Natural killer cell (primary cell): ENCODE data around the gene PROCR. TPM values are rescaled to one million over a fixed set of nuclear protein-coding genes. Genes with fewer than 3 reads are reported as not detected.

Experiments used
- ATAC-seq, 3 donors: fragments of 150-1000 bp in 2 of 3; fragments of 200-7000 bp in 1 of 3; cut with Tn5 transposase; 1 replicate in 1 of 3; 2 replicates in 2 of 3; pipeline ENCODE4 v1.10.0; 2021; ENCODE audit warnings: mild to moderate bottlenecking in 2 of 3, moderate library complexity in 2 of 3
- DNase-seq, 2 donors: peaks; one replicate each; pipeline versions ENCODE4 v3.0.0 to v3.0.0-alpha.2; 2013 to 2021; ENCODE audit warnings: mixed read lengths in 1 of 2
- H3K27ac ChIP-seq: one replicate; pipeline ENCODE4 v1.5.1; 2013; ENCODE audit warnings: mild to moderate bottlenecking, low read length
- H3K27me3 ChIP-seq: one replicate; pipeline ENCODE4 v1.6.1; 2013; ENCODE audit warnings: low read length; ENCODE audit not compliant: control insufficient read depth, insufficient read depth
- H3K36me3 ChIP-seq: one replicate; pipeline ENCODE4 v1.6.1; 2013; ENCODE audit warnings: low read length; ENCODE audit not compliant: control insufficient read depth, insufficient read depth
- H3K4me1 ChIP-seq: one replicate; pipeline ENCODE4 v1.6.1; 2013; ENCODE audit warnings: low read length; ENCODE audit not compliant: control insufficient read depth, insufficient read depth
- H3K4me3 ChIP-seq: one replicate; pipeline ENCODE4 v1.5.1; 2013; ENCODE audit warnings: low read length
- H3K9me3 ChIP-seq: one replicate; pipeline ENCODE4 v1.6.1; 2013; ENCODE audit warnings: low read length; ENCODE audit not compliant: control insufficient read depth, insufficient read depth
- H3K27ac Mint-ChIP-seq, 2 donors: one replicate each; pipeline ENCODE4 v1.8.0; 2022; ENCODE audit warnings: mild to moderate bottlenecking in 2 of 2, mixed read lengths in 2 of 2, moderate library complexity in 1 of 2
- H3K27me3 Mint-ChIP-seq, 2 donors: one replicate each; pipeline ENCODE4 v1.8.0; 2022; ENCODE audit warnings: low read depth in 2 of 2, mixed read lengths in 2 of 2
- H3K36me3 Mint-ChIP-seq: one replicate; pipeline ENCODE4 v1.8.0; 2022; ENCODE audit warnings: mixed read lengths
- H3K4me1 Mint-ChIP-seq, 2 donors: one replicate each; pipeline ENCODE4 v1.8.0; 2022; ENCODE audit warnings: mixed read lengths in 2 of 2
- H3K4me3 Mint-ChIP-seq: one replicate; pipeline ENCODE4 v1.8.0; 2022; ENCODE audit warnings: mild to moderate bottlenecking, moderate library complexity, mixed read lengths
- H3K9me3 Mint-ChIP-seq, 2 donors: one replicate each; pipeline ENCODE4 v1.8.0; 2022; ENCODE audit warnings: mixed read lengths in 2 of 2
- CTCF ChIP-seq: fragments of 200-600 bp; IDR thresholded peaks from one replicate; pipeline ENCODE4 v1.8.0; 2022; ENCODE audit warnings: antibody characterized with exemption
- WGBS: methylation state at CpG from one replicate; pipeline ENCODE4 v1.1.7; 2013; ENCODE audit warnings: missing lambda C conversion rate; ENCODE audit not compliant: insufficient coverage; 5-methylcytosine and 5-hydroxymethylcytosine counted together
- intact Hi-C: fragments of 100-400 bp; cut with micrococcal nuclease; formaldehyde crosslinking; loops from one replicate; pipeline ENCODE4 v1.14.2; 2022
- total RNA-seq, 4 donors: library from RNA; stranded (reverse); fragments of 120-200 nt in 1 of 4; gene quantifications; one replicate each; pipeline versions ENCODE4 v1.2.3 to v1.2.4, GENCODE V29; 2013 to 2022

PROCR gene
- total RNA-seq, 3 donors from 2014 or later (not counting 1 experiment from before 2014, with no cell fraction given) = 6.4 to 9.3 (median 6.4) TPM

- Mint-ChIP-seq H3K36me3 (no peaks in the 10 kb centered on the region), H3K27me3 (no peaks in the 10 kb centered on the region), H3K4me3 (no peak overlapping the region), H3K27ac (no peak overlapping the region), H3K9me3 (no peaks in the 10 kb centered on the region), H3K4me1 (no peaks in the 10 kb centered on the region)
- H3K27me3 ChIP-seq = no peaks in the 10 kb centered on the region
- no peak for ATAC-seq
- H3K4me1 ChIP-seq = no peaks in the 10 kb centered on the region
- H3K9me3 ChIP-seq = no peaks in the 10 kb centered on the region
- no peak for TF ChIP-seq CTCF
- H3K27ac ChIP-seq = no peak overlapping the region
- no peaks in the 10 kb centered on the region for H3K36me3 ChIP-seq
- no peak overlapping the region for H3K4me3 ChIP-seq
- WGBS = 85% methylated on average over 5 of the region's 5 CpGs
- no peak for DNase-seq
- intact Hi-C loops = no loop called here
Measured at GRCh38 chr20:35216541-35216940, 44.7 kb downstream of the PROCR start.

- Histone ChIP-seq H3K27me3 (peaks cover 15% of the 10 kb centered on the region), H3K27ac (no peak overlapping the region), H3K4me3 (no peak overlapping the region), H3K9me3 (no peaks in the 10 kb centered on the region), H3K4me1 (peaks cover 10% of the 10 kb centered on the region), H3K36me3 (peaks cover 2% of the 10 kb centered on the region)
- 83% methylated on average over 5 of the region's 5 CpGs for WGBS
- no peak overlapping the region for H3K27ac Mint-ChIP-seq
- intact Hi-C loops = no loop called here
- no peaks in the 10 kb centered on the region for H3K9me3 Mint-ChIP-seq
- H3K4me3 Mint-ChIP-seq = no peak overlapping the region
- H3K4me1 Mint-ChIP-seq = peaks cover 5 to 14% of the 10 kb centered on the region in 2 donors
- DNase-seq = no peak
- no peak for ATAC-seq
- no peaks in the 10 kb centered on the region for H3K36me3 Mint-ChIP-seq
- H3K27me3 Mint-ChIP-seq = peaks cover 10 to 26% of the 10 kb centered on the region in 2 donors
- TF ChIP-seq CTCF = no peak
Measured at GRCh38 chr20:35223941-35224340, 52.1 kb downstream of the PROCR start.

GRCh38 chr20:35224536-35224935 lies 52.7 kb downstream of the PROCR start:
- H3K36me3 Mint-ChIP-seq = no peaks in the 10 kb centered on the region
- H3K27ac ChIP-seq = no peak overlapping the region
- peaks cover 10% of the 10 kb centered on the region for H3K4me1 ChIP-seq
- no peak for DNase-seq
- intact Hi-C loops = no loop called here
- H3K27me3 ChIP-seq = peaks cover 15% of the 10 kb centered on the region
- peaks cover 10 to 32% of the 10 kb centered on the region in 2 donors for H3K27me3 Mint-ChIP-seq
- no peaks in the 10 kb centered on the region for H3K9me3 Mint-ChIP-seq
- peaks cover 2% of the 10 kb centered on the region for H3K36me3 ChIP-seq
- peaks cover 5 to 14% of the 10 kb centered on the region in 2 donors for H3K4me1 Mint-ChIP-seq
- H3K27ac Mint-ChIP-seq = no peak overlapping the region
- H3K9me3 ChIP-seq = no peaks in the 10 kb centered on the region
- no peak overlapping the region for H3K4me3 ChIP-seq
- ATAC-seq = no peak
- H3K4me3 Mint-ChIP-seq = no peak overlapping the region
- WGBS = 93% methylated on average over 5 of the region's 5 CpGs
- TF ChIP-seq CTCF = no peak
